CD8-positive, alpha-beta memory T cell (primary cell): ENCODE data around the gene HADHB. TPM values are rescaled to one million over a fixed set of nuclear protein-coding genes. Genes with fewer than 3 reads are reported as not detected.
"Not testable (repeated sequence)": the region's sequence is repeated elsewhere in the genome, so short reads cannot be mapped to it uniquely, and the experiment has no call there.

Source experiments
- CTCF ChIA-PET: fragments of 350-600 bp; sonication (Branson Sonifier 250); formaldehyde crosslinking; loops from one replicate; lab custom pipeline; 2021; ENCODE audit warnings: antibody characterized with exemption; lab: Charles Lee
- POLR2A ChIA-PET: fragments of 350-600 bp; sonication (Branson Sonifier 250); formaldehyde crosslinking; loops from one replicate; lab custom pipeline; 2021; ENCODE audit warnings: antibody characterized with exemption; lab: Charles Lee
- DNase-seq, 5 donors: peaks; one replicate each; pipeline versions ENCODE4 v3.0.0 to v3.0.0-alpha.2; 2020 to 2022; ENCODE audit warnings: mixed read lengths in 1 of 5
- H3K27ac ChIP-seq: one replicate; pipeline ENCODE4 v1.7.0; 2013; ENCODE audit warnings: low read depth, mild to moderate bottlenecking, low read length, moderate library complexity
- H3K27me3 ChIP-seq: 2 replicates; pipeline ENCODE4 v1.7.0; 2013; ENCODE audit warnings: low read length, mild to moderate bottlenecking; ENCODE audit not compliant: insufficient read depth, poor library complexity, severe bottlenecking
- H3K36me3 ChIP-seq: 2 replicates; pipeline ENCODE4 v1.7.0; 2013; ENCODE audit warnings: mild to moderate bottlenecking, low read length, moderate library complexity; ENCODE audit not compliant: insufficient read depth
- H3K4me1 ChIP-seq: 2 replicates; pipeline ENCODE4 v1.7.0; 2013; ENCODE audit warnings: mild to moderate bottlenecking, low read length, moderate library complexity; ENCODE audit not compliant: insufficient read depth
- H3K4me3 ChIP-seq: 2 replicates; pipeline ENCODE4 v1.7.0; 2013; ENCODE audit warnings: mild to moderate bottlenecking, low read length
- H3K9me3 ChIP-seq: 2 replicates; pipeline ENCODE4 v1.7.0; 2013; ENCODE audit warnings: mild to moderate bottlenecking, low read length
- H3K27ac Mint-ChIP-seq, 8 donors: one replicate each; pipeline ENCODE4 v1.8.0; 2020 to 2021; ENCODE audit warnings: mixed read lengths in 8 of 8, mild to moderate bottlenecking in 6 of 8, inconsistent platforms in 3 of 8, moderate library complexity in 3 of 8
- H3K27me3 Mint-ChIP-seq, 2 donors: one replicate each; pipeline ENCODE4 v1.8.0; 2020 to 2021; ENCODE audit warnings: mixed read lengths in 2 of 2, mild to moderate bottlenecking in 1 of 2, moderate library complexity in 1 of 2
- H3K36me3 Mint-ChIP-seq, 3 donors: one replicate each; pipeline ENCODE4 v1.8.0; 2020 to 2021; ENCODE audit warnings: mixed read lengths in 3 of 3, inconsistent platforms in 1 of 3, mild to moderate bottlenecking in 1 of 3
- H3K4me1 Mint-ChIP-seq, 3 donors: one replicate each; pipeline ENCODE4 v1.8.0; 2020 to 2021; ENCODE audit warnings: mixed read lengths in 3 of 3, inconsistent platforms in 1 of 3, mild to moderate bottlenecking in 1 of 3
- H3K4me3 Mint-ChIP-seq, 7 donors: one replicate each; pipeline ENCODE4 v1.8.0; 2020 to 2021; ENCODE audit warnings: mixed read lengths in 7 of 7, mild to moderate bottlenecking in 6 of 7, moderate library complexity in 4 of 7, inconsistent platforms in 2 of 7
- H3K9me3 Mint-ChIP-seq, 5 donors: one replicate each; pipeline ENCODE4 v1.8.0; 2020 to 2022; ENCODE audit warnings: mixed read lengths in 5 of 5, mild to moderate bottlenecking in 3 of 5, moderate library complexity in 2 of 5, inconsistent platforms in 1 of 5
- polyA plus RNA-seq: library from polyadenylated mRNA; unstranded; fragments of 300-500 nt; fragmentation: Illumina TruSeq; gene quantifications from one replicate; pipeline ENCODE4 v1.2.3, GENCODE V29; 2021
- total RNA-seq, 2 experiments: library from RNA; stranded (reverse); gene quantifications; one replicate each; pipeline ENCODE4 v1.2.3, GENCODE V29; 2021

HADHB gene
- total and polyA plus RNA-seq, 3 experiments from 2014 or later = 75.1 to 83.2 (median 80.2) TPM

DNA sequence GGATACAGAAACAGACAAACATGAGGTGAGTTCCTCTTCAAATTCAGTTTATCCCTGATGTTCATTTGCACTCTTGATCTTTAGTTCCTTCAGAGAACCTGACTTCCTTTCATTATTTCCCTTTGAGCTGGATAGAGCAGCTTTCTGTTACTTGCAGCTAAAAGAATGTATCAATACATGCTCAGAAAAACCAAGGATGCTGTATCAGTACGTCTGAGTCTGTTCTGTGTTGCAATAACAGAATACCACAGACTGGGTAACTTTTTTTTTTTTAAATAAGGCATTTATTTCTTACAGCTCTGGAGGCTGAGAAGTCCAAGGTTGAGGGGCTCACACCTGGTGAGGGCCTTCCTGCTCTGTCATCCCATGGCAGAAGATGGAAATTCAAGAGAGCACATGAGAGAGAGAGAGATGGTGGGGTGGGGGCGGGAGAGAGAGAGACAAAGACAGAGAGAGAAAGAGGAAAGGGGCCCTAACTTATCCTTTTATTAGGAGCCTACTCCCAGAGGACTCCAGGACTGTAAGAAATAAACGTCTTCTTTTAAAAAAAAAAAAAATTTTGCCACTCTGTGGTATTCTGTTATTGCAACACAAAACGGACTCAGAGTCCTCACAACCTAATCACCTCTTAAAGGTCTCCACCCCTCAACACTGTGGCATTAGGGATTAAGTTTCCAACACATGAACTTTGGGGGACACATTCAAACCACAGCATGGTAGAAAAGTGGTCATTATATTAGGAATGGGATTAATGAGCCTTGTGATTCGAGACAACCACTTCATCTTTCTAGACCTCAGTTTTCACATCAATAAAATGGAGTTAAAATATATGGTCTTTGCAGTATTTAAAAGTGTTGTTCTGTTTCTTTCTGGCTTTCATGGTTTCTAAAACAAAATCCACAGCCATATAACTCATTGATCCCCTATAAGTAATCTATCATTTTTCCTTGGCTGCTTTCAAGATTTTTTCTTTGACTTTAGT is 82.8 kb downstream of the HADHB start:
- Histone ChIP-seq H3K27ac (no peak overlapping the region), H3K9me3 (no peaks in the 10 kb centered on the region), H3K4me3 (no peak overlapping the region), H3K27me3 (no peaks in the 10 kb centered on the region), H3K36me3 (no peaks in the 10 kb centered on the region), H3K4me1 (no peaks in the 10 kb centered on the region)
- ChIA-PET CTCF (interaction anchor here (0.8 to 1.1 kb wide), 2 partner anchors 27 to 239 kb away, joined by 3 read pairs; no protein-coding TSS in a partner anchor), POLR2A (no interaction called here)
- DNase-seq = no peak
- Mint-ChIP-seq H3K36me3 (no peaks in the 10 kb centered on the region), H3K27me3 (no peaks in the 10 kb centered on the region), H3K4me3 (no peak overlapping the region), H3K27ac (no peak overlapping the region), H3K4me1 (peaks cover 6 to 8% (median 8%) of the 10 kb centered on the region in 3 donors), H3K9me3 (no peaks in the 10 kb centered on the region)

DNA sequence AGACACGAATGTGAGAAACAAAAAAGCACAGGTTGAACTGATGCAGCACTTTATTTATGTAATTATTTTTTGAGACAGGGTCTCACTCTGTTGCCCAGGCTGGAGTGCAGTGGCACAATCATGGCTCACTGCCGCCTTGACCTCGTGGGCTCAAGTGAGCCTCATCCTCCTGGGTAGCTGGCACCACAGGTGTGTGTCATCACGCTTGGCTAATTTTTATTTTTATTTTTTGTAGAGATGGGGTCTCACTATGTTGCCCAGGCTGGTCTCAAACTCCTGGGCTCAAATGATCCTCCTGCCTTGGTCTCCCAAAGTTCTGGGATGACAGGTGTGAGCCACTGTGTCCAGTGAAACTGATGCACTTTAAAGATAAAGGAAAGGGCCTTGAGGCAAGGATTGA is 84.3 kb downstream of the HADHB start:
- H3K9me3 ChIP-seq, H3K27me3 ChIP-seq, H3K36me3 ChIP-seq, H3K4me3 Mint-ChIP-seq, H3K36me3 Mint-ChIP-seq, H3K4me1 Mint-ChIP-seq, POLR2A ChIA-PET, H3K27ac Mint-ChIP-seq, H3K27me3 Mint-ChIP-seq, H3K4me3 ChIP-seq, H3K27ac ChIP-seq, H3K9me3 Mint-ChIP-seq, DNase-seq, H3K4me1 ChIP-seq: not testable (repeated sequence)
- CTCF ChIA-PET = interaction anchor here (1.1 kb wide), 1 partner anchor 144 kb away, joined by 3 read pairs; no protein-coding TSS in a partner anchor

DNA sequence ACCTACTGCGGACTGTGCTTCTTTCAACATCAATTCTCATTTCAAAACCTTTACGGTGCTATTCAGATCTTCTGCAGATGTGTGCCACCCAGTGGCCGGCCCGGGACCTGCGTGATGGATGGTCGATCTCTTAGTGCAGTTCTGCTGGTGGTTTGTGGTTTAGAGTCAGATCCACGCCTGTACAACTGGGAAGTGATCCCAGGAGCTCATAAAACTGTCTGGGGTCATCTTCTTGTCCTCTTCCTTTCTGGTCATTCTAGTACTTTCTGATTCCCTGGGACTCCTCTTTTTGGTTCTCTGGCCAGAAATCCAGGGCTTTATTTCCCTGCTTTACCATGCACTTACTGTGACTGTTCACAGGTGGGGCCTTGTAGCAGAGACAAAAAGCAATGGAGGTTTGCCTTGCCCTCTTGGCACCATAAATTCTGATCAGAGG is 85.4 kb downstream of the HADHB start:
- POLR2A ChIA-PET = no interaction called here
- H3K27me3 Mint-ChIP-seq = no peaks in the 10 kb centered on the region
- peak overlapping the region in 2 of 8 donors; percentile 0 to 4 for H3K27ac Mint-ChIP-seq

DNA sequence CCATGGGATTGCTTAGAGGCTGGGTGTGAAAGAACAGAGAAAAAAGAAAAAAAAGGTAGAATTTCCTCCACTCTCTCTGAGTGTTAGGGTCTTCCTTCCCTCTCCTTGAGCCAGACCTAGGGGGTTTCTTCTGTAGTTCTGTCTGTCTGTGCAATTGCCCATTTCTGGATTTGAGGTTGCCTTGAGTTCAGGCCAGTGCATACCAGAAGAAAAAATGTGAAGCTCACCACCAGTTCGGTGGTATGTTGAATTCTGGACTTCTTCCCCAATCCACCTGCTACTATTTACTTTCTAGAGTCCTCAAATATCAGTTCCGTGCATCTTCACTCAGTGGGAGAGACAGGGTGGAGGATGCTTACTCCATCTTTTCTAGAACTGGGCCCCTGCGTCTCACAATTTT is 85.9 kb downstream of the HADHB start:
- POLR2A ChIA-PET = no interaction called here
- DNase-seq = no peak
- Histone ChIP-seq H3K27me3 (no peaks in the 10 kb centered on the region), H3K4me1 (no peaks in the 10 kb centered on the region), H3K27ac (no peak overlapping the region), H3K4me3 (no peak overlapping the region), H3K9me3 (no peaks in the 10 kb centered on the region), H3K36me3 (no peaks in the 10 kb centered on the region)
- H3K4me1 Mint-ChIP-seq = peaks cover 6 to 8% (median 8%) of the 10 kb centered on the region in 3 donors
- H3K4me3 Mint-ChIP-seq = no peak overlapping the region
- no peaks in the 10 kb centered on the region for H3K36me3 Mint-ChIP-seq
- H3K27ac Mint-ChIP-seq = no peak overlapping the region
- H3K27me3 Mint-ChIP-seq = no peaks in the 10 kb centered on the region
- CTCF ChIA-PET = interaction anchor here (1.2 to 1.7 kb wide), 3 partner anchors 14 to 339 kb away, joined by 3 to 12 read pairs (median 5); partner anchors contain the start of gene SELENOI
- H3K9me3 Mint-ChIP-seq = no peaks in the 10 kb centered on the region

More for the DNA sequence above, 85.4 kb downstream of the HADHB start:
- peak overlapping the region in 3 of 7 donors; percentile 4 to 27 (median 11) for H3K4me3 Mint-ChIP-seq
- no peak overlapping the region for H3K27ac ChIP-seq
- peak; percentile 57 to 85 (median 68) for DNase-seq
- no peak overlapping the region for H3K4me3 ChIP-seq
- H3K4me1 Mint-ChIP-seq = peaks cover 6 to 8% (median 8%) of the 10 kb centered on the region in 3 donors
- no peaks in the 10 kb centered on the region for H3K9me3 ChIP-seq
- no peaks in the 10 kb centered on the region for H3K4me1 ChIP-seq
- no peaks in the 10 kb centered on the region for H3K36me3 ChIP-seq
- H3K36me3 Mint-ChIP-seq = no peaks in the 10 kb centered on the region
- H3K9me3 Mint-ChIP-seq = no peaks in the 10 kb centered on the region
- H3K27me3 ChIP-seq = no peaks in the 10 kb centered on the region
- CTCF ChIA-PET = interaction anchor here (1.1 to 1.7 kb wide), 3 partner anchors 15 to 339 kb away, joined by 3 to 12 read pairs (median 5); partner anchors contain the start of gene SELENOI

DNA sequence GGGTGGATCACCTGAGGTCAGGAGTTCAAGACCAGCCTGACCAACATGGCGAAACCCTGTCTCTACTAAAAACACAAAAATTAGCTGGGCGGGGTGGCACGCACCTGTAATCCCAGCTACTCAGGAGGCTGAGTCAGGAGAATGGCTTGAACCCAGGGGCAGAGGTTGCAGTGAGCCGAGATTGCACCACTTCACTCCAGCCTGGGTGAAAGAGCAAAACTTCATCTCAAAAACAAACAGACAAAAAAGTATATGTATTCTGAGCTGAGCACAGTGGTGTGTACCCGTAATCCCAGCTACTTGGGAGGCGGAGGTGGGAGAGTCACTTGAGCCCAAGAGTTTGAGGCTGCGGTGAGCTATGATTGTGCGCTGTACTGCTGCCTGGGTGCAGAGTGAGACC is 86.6 kb downstream of the HADHB start:
- DNase-seq, H3K9me3 ChIP-seq, H3K4me1 Mint-ChIP-seq, H3K4me3 ChIP-seq, H3K4me1 ChIP-seq, H3K27me3 Mint-ChIP-seq, H3K27ac ChIP-seq, H3K27ac Mint-ChIP-seq, H3K9me3 Mint-ChIP-seq, H3K27me3 ChIP-seq, H3K36me3 ChIP-seq, POLR2A ChIA-PET, H3K36me3 Mint-ChIP-seq, H3K4me3 Mint-ChIP-seq: not testable (repeated sequence)
- CTCF ChIA-PET = interaction anchor here (1.2 to 1.7 kb wide), 3 partner anchors 14 to 340 kb away, joined by 3 to 12 read pairs (median 5); partner anchors contain the start of gene SELENOI

DNA sequence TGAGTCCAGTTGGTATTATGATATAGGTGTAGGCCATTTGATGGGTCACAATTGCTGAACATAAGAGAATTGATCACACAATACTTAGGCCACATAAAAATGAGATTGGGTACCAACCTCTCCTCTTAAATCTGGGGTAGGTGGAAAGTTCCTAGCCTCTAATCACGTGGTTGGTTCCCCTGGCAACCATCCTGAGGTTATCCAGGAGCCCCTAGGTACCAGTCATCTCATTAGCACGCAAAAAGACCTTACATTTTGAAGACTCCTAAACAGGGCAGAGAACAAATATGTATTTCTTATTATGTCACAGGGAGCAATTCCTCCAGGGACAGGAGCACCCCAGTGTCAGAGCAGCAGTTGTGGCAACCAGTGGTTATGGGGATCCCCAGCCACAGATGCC is 88.6 kb downstream of the HADHB start:
- no peaks in the 10 kb centered on the region for H3K36me3 ChIP-seq
- no peak for DNase-seq
- ChIA-PET CTCF (no interaction called here), POLR2A (no interaction called here)
- Mint-ChIP-seq H3K27me3 (no peaks in the 10 kb centered on the region), H3K4me1 (peaks cover 6 to 8% (median 8%) of the 10 kb centered on the region in 3 donors), H3K27ac (no peak overlapping the region), H3K36me3 (no peaks in the 10 kb centered on the region), H3K4me3 (no peak overlapping the region), H3K9me3 (no peaks in the 10 kb centered on the region)
- H3K4me3 ChIP-seq = no peak overlapping the region
- H3K27ac ChIP-seq = no peak overlapping the region
- H3K27me3 ChIP-seq = no peaks in the 10 kb centered on the region
- H3K9me3 ChIP-seq = no peaks in the 10 kb centered on the region
- no peaks in the 10 kb centered on the region for H3K4me1 ChIP-seq

DNA sequence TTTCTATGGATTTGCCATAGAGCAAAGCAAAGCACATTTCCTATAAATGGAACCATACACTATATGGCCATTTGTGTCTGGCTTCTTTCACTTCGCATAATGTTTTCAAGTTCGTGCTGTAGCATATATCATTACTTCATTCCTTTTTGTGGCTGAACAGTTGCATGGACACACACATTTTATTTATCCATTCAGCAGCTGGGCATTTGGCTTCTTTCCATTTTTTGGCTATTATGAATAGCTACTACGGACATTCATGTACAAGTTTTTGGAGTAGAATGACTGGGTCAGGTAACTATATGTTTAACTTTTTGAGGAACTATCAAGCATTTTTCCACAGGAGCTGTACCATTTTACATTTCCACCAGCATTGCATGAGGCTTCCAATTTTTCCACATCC is 90.5 kb downstream of the HADHB start:
- ChIA-PET CTCF (no interaction called here), POLR2A (no interaction called here)

DNA sequence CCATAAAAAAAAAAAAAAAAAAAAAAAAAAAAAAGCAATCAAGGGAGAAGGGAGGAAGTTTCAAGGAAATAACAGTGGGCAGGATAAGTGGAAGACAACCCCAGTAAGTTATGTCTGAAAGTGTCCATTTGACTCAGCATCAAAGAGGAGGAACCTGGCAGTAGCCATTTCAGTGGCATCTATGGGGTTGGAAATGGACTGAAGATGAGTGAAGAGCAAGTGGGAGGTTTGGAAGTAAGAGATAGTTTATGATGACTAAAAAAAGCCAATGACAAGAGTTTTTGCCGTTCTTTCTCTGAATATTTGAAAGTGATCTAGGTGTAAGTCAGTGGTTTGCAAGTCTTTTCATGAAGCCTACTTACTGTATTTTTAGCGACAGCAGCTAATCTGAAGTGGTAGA is 92.0 kb downstream of the HADHB start:
- Histone ChIP-seq H3K27ac (no peak overlapping the region), H3K9me3 (no peaks in the 10 kb centered on the region), H3K36me3 (no peaks in the 10 kb centered on the region), H3K4me3 (no peak overlapping the region), H3K27me3 (no peaks in the 10 kb centered on the region), H3K4me1 (no peaks in the 10 kb centered on the region)
- Mint-ChIP-seq H3K27me3 (no peaks in the 10 kb centered on the region), H3K9me3 (no peaks in the 10 kb centered on the region), H3K4me3 (no peak overlapping the region), H3K36me3 (peaks cover 0 to 5% (median 3%) of the 10 kb centered on the region in 3 donors), H3K27ac (no peak overlapping the region), H3K4me1 (peaks cover 0 to 5% (median 0%) of the 10 kb centered on the region in 3 donors)
- DNase-seq = no peak
- ChIA-PET CTCF (no interaction called here), POLR2A (no interaction called here)

More for the DNA sequence above, 90.5 kb downstream of the HADHB start:
- no peak for DNase-seq
- Histone ChIP-seq H3K4me3 (no peak overlapping the region), H3K27ac (no peak overlapping the region), H3K27me3 (no peaks in the 10 kb centered on the region), H3K36me3 (no peaks in the 10 kb centered on the region), H3K9me3 (no peaks in the 10 kb centered on the region), H3K4me1 (no peaks in the 10 kb centered on the region)
- peaks cover 0 to 5% (median 3%) of the 10 kb centered on the region in 3 donors for H3K36me3 Mint-ChIP-seq
- H3K27me3 Mint-ChIP-seq = no peaks in the 10 kb centered on the region
- no peak overlapping the region for H3K27ac Mint-ChIP-seq
- H3K4me1 Mint-ChIP-seq = peaks cover under 1 to 7% (median 2%) of the 10 kb centered on the region in 3 donors
- no peaks in the 10 kb centered on the region for H3K9me3 Mint-ChIP-seq
- no peak overlapping the region for H3K4me3 Mint-ChIP-seq
